ENCODE results near the gene GALNT9. TPM values are rescaled to one million over a fixed set of nuclear protein-coding genes. Genes with fewer than 3 reads are reported as not detected.
"Not testable (repeated sequence)": the region's sequence is repeated elsewhere in the genome, so short reads cannot be mapped to it uniquely, and the experiment has no call there.

GALNT9 gene
- total and polyA plus RNA-seq, 8 donors: 0.15 to 3.1 (median 0.19) TPM; not detected in 5

DNA sequence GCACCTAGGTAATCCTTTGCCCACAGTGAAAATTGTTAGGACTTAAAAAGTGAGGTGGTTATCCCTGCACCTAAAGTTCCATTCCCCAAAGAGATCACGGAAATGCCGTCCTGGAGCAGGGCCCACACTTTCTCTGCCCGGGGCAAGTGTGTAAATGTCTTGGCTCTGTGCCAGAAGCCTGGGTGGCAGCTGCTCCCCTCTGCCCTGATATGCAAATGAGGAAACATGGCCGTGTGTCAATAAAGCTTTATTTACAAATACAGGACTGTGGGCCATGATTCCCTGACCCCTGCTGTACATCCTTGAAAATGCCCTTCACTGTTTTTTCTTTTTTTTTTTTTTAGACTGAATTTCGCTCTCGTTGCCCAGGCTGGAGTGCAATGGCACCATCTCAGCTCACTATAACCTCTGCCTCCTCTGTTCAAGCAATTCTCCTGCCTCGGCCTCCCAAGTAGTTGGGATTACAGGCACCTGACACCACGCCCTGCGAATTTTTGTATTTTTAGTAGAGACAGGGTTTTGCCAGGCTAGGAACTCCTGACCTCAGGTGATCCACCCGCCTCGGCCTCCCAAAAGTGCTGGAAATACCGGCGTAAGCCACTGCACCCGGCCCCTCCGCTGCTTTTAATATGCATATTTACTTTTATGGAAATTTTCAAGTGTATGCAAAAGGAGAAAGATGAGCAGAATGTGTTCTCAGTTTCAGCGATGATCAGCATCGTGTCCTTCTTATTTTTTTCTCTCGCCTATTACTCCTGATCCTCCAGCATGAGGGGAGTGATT lies 75.5 kb downstream of the GALNT9 start:
- intact Hi-C loops (cut with DNase I; ENCODE audit: low total_unique reads): no loop called here
- Histone ChIP-seq H3K9me3 (no peaks in the 10 kb centered on the region), H3K4me3 (no peak overlapping the region), H3K36me3 (no peaks in the 10 kb centered on the region), H3K27me3 (peaks cover 0 to 38% (median 0%) of the 10 kb centered on the region in 3 donors), H3K4me1 (no peaks in the 10 kb centered on the region), H3K27ac (no peak overlapping the region)
- TF ChIP-seq, protein P1, sequence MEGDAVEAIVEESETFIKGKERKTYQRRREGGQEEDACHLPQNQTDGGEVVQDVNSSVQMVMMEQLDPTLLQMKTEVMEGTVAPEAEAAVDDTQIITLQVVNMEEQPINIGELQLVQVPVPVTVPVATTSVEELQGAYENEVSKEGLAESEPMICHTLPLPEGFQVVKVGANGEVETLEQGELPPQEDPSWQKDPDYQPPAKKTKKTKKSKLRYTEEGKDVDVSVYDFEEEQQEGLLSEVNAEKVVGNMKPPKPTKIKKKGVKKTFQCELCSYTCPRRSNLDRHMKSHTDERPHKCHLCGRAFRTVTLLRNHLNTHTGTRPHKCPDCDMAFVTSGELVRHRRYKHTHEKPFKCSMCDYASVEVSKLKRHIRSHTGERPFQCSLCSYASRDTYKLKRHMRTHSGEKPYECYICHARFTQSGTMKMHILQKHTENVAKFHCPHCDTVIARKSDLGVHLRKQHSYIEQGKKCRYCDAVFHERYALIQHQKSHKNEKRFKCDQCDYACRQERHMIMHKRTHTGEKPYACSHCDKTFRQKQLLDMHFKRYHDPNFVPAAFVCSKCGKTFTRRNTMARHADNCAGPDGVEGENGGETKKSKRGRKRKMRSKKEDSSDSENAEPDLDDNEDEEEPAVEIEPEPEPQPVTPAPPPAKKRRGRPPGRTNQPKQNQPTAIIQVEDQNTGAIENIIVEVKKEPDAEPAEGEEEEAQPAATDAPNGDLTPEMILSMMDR (IDR thresholded peaks at IDR 0.05): no peak
- TF ChIP-seq EP300 (IDR thresholded peaks at IDR 0.05) (no peak), POLR2AphosphoS5 (IDR thresholded peaks at IDR 0.05) (no peak), POLR2A (IDR thresholded peaks at IDR 0.05) (no peak)
- no peak for DNase-seq
- WGBS, 5 donors: 67 to 77% (median 72%) methylated on average over 18 of the region's 18 CpGs

DNA sequence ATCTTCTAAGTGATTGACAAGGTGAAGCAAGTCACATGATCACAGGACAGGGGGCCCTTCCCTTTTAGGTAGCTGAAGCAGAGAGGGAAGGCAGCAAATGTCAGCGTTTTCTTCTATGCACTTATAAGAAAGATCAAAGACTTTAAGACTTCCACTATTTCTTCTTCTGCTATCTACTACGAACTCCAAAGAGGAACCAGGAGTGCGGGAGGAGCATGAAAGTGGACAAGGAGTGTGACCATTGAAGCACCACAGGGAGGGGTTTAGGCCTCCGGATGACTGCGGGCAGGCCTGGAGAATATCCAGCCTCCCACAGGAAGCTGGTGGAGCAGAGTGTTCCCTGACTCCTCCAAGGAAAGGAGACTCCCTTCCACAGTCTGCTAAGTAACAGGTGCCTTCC lies 76.4 kb downstream of the GALNT9 start:
- H3K36me3 ChIP-seq; intact Hi-C loops (cut with DNase I; ENCODE audit: low total_unique reads); H3K27ac ChIP-seq; H3K4me1 ChIP-seq; H3K4me3 ChIP-seq; H3K9me3 ChIP-seq; DNase-seq: not testable (repeated sequence)
- H3K27me3 ChIP-seq: peaks cover 0 to 37% (median 0%) of the 10 kb centered on the region in 3 donors
- 48 to 75% (median 68%) methylated on average over 3 to 5 of the region's 5 CpGs for WGBS, 5 donors

DNA sequence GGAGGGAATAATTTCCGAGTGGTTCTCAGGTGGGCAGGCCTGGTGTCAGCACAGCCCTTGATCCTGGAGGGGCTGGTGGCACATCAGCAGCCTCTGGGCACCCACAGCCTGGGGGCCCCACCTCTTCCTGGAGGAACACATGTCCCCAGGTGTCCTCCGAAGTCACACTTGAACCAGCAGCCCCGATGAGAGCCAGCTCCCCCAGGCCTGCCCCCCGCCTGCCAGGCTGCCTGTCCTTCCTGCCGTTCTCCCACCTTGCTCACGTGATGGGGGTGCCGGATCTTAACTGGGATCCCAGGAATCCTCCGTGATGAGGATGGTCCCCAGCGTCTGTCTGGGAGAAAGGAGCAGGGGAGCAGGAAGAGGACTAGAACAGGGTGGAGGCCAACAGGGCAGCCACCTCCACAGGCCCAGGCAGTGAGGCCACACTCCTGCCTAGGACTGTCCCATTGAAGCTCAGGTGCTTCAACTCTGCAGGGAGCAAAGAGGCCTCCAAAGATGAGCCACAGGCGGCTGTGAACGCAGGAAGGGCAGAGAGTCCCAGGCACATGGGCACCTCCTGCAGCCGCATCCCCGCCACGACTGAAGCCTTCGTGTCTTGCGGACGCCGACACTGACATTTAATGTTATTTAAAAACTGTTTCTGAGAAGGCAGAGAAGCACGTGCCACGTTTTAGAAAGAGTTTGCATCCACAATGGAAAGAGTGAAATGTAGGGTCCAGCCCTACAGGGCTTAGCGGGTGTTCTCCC lies 77.5 kb downstream of the GALNT9 start:
- intact Hi-C loops (cut with DNase I; ENCODE audit: low total_unique reads): no loop called here
- DNase-seq: no peak
- Histone ChIP-seq H3K4me1 (no peaks in the 10 kb centered on the region), H3K36me3 (no peaks in the 10 kb centered on the region), H3K9me3 (no peaks in the 10 kb centered on the region), H3K27ac (no peak overlapping the region), H3K27me3 (peaks cover 0 to 31% (median 0%) of the 10 kb centered on the region in 3 donors), H3K4me3 (no peak overlapping the region)
- 85 to 88% (median 87%) methylated on average over 20 to 21 of the region's 21 CpGs for WGBS, 5 donors
- TF ChIP-seq POLR2A (IDR thresholded peaks at IDR 0.05) (no peak), POLR2AphosphoS5 (IDR thresholded peaks at IDR 0.05) (no peak), EP300 (IDR thresholded peaks at IDR 0.05) (no peak)
- TF ChIP-seq, protein P1 (IDR thresholded peaks at IDR 0.05): no peak

DNA sequence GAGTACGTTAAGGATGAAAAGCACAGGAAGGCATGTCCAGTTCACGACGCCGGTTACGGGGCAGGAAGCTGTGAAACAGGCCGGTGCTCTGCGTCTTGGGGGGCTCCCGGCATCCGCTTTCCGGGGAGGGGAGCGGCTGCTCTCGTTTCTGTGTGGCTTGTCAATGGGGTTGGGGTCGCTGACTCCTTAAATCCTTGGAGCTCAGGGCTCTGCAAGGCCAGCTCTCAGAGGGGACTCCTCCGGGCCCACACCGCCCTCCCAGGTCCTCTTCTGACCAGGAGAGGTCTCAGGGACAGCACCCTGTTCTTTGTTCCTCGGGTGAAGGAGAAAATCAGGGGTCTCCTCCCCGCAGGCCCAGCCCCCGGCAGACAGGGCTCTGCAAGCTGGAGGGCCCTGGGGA lies 78.1 kb downstream of the GALNT9 start:
- no peak for DNase-seq
- Histone ChIP-seq H3K9me3 (no peaks in the 10 kb centered on the region), H3K36me3 (no peaks in the 10 kb centered on the region), H3K4me1 (no peaks in the 10 kb centered on the region), H3K27me3 (peaks cover 0 to 27% (median 0%) of the 10 kb centered on the region in 3 donors), H3K4me3 (no peak overlapping the region), H3K27ac (no peak overlapping the region)
- no peak for TF ChIP-seq POLR2AphosphoS5 (IDR thresholded peaks at IDR 0.05)
- no peak for TF ChIP-seq POLR2A (IDR thresholded peaks at IDR 0.05)
- TF ChIP-seq EP300 (IDR thresholded peaks at IDR 0.05): no peak
- TF ChIP-seq, protein P1 (IDR thresholded peaks at IDR 0.05): no peak
- 80 to 88% (median 87%) methylated on average over 14 to 18 of the region's 18 CpGs for WGBS, 5 donors
- intact Hi-C loops (cut with DNase I; ENCODE audit: low total_unique reads): no loop called here
